KBM-7 (cell line): ENCODE results near the gene SUCLA2.

Source experiments
- DNase-seq: peaks from one replicate; pipeline ENCODE4 v3.0.0-alpha.2; 2015
- in situ Hi-C: fragments of 300-500 bp; cut with MboI; formaldehyde crosslinking; loops from 2 replicates; pipeline ENCODE4 v1.14.3; 2020; ENCODE audit warnings: low sequenced_read_pairs, low pct_unique_long_range_greater_than_20kb, mixed read lengths

Gene SUCLA2

DNA sequence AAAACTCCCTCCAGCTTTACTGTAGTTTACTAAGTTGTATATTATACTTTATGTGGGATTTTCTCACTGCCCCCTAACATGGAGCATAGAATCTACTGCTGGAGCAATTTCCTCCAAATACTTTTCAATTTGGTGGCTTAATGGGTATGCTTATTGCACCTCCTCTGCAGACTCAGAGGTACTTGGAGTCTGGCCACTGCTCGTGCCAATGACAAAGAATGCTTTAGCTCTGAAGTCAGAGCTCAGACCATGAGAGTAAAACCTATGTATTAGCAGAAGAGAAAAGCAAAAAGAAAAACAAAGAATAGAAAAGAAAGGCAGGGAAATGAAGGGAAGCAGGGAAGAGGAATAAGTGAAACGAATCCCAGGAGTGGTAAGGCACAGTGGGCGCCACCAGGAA, 71.9 kb downstream of the SUCLA2 start:
- in situ Hi-C loops = no loop called here
- no peak for DNase-seq

DNA sequence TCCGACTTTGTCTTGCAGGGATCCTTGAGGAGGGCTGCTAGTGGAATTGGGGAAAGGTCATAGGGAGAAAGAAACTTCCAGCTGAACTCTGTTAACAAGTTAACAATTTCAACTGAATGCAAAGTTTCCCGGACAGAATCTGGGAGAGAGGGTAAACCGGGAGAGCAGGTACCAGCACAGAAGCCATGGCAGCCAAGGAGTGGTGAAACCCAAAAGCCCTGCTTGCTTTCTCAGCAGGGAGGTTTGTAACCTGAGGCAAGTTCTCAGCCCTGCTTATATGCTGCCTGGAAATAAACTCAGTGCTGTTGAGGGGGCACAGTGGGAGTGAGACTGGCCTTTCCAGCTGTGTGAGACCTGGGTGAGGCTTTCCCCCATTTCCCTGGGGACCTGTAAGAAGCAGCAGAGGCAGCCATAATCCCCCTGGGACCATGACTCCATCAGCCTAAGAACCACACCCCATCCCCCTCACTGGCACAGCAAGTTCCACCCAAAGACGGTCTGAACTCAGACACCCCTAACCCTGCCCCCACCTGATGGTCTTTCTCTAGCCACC, 84.0 kb downstream of the SUCLA2 start:
- DNase-seq = no peak
- in situ Hi-C loops = no loop called here

DNA sequence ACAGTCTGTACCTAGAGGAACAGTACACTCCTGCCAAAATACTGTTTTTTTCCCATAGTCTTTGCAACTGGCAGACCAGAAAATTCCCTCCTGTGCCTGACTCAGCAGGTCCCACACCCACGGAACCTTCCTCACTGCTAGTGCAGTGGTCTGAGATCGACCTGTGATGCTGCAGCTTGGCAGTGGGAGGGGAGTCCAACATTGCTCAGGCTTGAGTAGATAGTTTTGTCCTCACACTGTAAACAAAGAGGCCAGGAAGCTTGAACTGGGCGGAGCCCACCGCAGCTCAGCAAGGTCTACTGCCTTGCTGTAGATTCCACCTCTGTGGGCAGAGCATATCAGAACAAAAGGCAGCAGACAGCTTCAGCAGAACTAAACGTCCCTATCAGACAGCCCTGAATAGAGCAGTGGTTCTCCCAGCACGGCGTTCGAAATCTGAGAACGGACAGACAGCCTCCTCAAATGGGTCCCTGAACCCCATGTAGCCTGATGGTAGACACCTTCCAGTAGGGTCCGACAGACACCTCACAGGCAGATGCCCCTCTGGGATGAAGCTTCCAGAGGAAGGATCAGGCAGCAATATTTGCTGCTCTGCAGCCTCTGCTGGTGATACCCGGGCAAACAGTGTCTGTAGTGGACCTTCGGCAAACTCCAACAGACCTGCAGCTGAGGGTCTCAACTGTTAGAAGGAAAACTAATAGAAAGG, 92.7 kb downstream of the SUCLA2 start:
- in situ Hi-C loops = no loop called here
- no peak for DNase-seq

DNA sequence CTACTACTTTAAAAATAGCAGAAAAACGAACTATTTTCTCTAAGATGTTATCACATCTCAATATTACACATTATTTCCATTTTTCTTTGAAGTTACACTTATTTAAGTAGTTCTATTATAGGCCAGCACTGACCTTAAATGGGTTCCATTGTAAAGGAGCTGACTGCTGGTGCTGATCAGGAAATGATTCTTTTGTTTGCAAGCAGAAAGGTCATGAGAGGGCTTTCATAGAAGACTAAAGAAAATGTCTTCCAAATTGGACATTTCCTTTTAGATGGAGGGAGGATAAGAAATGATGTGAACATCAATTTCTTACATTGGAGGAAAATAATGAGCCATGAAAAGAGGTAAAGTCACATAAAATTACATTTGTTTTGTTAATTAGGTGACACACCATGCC, 96.2 kb downstream of the SUCLA2 start:
- no peak for DNase-seq

DNA sequence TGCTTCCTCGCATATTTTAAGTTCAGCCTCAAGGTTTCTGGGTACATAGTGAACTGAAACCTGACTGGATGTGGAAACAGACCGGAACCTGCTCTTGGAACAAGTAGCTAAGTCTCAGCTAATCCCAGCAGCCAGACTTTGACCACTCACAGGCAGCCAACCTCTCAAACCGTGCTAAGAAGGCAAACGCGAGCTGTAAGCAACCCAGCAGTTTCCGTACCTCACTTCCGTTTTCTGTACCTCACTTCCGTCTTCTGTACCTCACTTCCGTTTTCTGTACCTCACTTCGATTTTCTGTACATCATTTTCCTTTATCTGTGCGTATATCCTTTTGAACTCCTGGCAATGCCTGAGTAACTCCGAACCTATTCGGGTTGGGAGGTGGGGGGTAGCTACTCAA, 96.8 kb downstream of the SUCLA2 start:
- in situ Hi-C loops = no loop called here
- peak; percentile 76 for DNase-seq

More for the DNA sequence above, 96.2 kb downstream of the SUCLA2 start:
- in situ Hi-C loops = no loop called here

DNA sequence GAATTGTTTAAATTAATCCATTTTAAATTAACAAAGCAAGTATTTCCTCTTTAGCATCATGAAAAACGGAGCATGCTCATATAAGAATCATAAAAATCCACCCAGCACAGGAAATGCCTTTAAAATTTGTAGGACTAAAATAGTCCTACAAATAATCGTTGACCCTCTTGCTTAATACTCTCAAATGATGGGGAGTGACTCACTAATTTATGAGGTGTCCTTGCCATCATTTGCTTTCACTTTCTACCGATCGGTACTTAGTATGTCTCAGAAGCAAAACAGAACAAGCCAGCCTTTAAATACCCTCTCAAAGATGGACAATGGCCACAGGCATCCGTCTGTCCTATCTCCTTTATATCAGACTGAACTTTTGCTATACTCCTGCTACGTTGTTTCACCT, 97.2 kb downstream of the SUCLA2 start:
- DNase-seq = no peak
- in situ Hi-C loops = no loop called here

DNA sequence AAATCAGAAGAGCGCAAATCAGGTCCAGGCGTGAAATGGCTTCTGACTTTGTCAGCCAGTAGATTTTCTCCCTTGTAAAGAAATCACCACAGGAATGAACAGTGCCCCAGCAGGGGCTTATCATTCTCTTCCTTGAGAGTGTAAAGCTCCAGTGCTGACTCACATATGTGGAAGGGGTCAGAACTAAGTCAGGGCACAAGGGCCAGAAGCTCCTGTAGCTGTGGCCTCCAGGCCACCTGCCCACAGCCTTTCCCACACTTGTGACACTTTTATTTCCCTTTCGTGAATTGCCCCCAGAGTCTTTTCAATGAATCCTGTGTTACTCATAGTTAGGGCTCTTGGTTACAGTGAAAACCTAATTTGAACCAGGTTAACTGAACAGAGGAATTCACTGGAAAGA, 99.6 kb downstream of the SUCLA2 start:
- in situ Hi-C loops = no loop called here
- no peak for DNase-seq

DNA sequence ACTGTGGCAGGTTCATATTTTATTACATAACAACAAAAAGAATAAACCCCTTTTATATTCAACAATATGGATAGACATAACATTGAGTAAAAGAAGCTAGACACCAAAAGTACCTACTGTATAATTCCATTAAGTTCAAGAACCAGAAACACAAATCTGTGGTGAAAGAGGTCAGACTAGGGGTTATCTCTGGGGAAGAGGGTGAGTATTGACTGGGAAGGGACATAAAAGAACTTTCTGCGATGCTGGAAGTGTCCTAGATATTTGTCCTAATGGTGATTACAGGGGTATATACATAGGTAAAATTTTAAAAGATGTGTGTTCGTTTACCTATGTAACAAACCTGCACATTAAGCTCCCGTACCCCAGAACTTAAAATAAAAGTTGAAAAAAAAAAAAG, 103.0 kb downstream of the SUCLA2 start:
- in situ Hi-C loops = no loop called here
- no peak for DNase-seq

DNA sequence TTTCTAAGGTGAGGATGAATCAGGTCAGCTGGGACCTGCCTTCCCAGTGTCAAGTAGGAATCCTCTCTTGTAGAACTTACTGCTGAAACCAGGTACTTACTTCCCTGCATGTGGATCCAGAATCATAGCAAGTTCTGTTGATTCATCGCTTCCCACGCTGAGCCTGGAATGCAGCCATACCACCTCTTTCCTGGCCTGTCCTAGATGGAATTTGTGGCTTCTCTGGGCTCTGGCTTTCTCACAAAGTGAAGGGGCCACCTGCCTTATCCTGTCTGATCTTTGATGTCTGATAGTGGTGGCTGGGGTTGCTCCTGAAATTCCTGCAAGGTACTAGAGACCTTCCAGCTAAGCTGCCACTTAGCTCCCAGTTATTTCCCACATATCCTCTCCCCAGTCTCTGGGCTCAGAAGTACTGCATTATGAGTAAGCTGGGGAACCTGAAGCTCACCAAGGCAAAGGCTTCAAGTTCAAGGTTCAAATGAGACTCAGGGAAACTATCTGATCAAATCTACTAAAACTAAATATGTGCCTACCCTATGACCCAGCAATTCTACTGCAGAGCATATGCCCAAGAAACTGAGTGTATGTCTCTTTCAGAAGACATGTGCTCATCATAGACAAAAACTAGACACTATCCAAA, 103.5 kb downstream of the SUCLA2 start:
- no peak for DNase-seq

DNA sequence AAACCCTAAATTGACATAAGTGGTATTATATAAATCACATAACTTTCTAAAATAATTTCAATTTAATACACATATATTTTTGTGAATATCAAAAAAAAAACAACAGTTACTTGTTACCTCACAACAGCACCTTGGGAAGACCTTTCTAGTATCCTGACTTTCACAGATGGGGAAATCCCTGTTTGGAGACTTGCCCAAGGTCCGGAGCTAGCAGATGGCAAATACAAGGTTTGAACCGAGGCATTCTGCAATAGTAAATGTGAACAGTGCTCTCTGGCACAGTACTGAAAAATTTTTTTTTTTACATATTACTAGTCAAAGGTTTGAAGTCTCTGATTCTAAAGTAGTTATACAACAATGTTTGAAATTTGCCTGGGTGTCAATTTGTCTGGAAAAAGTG, 104.5 kb downstream of the SUCLA2 start:
- in situ Hi-C loops = no loop called here
- no peak for DNase-seq

More for the DNA sequence above, 103.5 kb downstream of the SUCLA2 start:
- in situ Hi-C loops = no loop called here

DNA sequence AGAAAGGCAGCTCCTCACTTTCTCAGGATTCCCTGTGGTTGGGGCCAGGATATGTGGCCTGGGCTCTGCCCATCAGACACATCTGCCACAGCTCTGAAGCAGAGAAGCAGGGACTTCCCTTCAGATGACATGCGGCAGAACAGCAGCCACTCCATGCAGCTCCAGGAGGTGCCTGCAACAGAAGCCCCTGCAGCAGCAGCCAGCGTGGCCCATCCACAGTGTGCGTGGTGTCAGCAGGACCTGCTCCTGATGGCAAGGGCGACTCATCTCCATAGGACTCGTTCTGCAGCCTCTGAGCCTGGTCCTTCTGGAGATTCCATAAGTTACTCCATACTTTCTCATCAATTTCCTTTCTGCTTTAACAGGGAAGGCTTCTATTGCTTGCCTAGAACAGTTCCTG, 105.0 kb downstream of the SUCLA2 start:
- no peak for DNase-seq
- in situ Hi-C loops = no loop called here

DNA sequence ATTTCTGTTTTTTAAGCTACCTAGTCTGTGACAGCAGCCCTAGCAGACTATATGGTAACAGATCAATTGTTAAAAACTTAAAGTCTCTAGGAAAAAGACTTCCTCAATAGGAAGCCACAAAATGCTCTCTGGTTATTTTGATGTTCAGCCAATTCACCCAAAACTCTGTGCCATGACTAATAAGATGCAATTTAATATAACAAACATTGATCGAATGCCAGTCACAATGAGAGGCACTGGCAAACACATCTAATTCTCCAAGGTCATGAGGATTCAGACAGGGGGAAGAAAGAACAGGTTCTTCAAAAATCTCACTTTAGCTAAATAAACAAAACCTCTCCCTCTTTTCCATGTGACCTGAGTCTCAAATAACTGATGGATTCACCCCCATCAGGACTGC, 107.5 kb downstream of the SUCLA2 start:
- DNase-seq = no peak
- in situ Hi-C loops = no loop called here
